Tibial artery (tissue), 4 donors: Measurements from ENCODE around the gene AHCYL2.

Source experiments
- DNase-seq, 2 donors: peaks; one replicate each; pipeline ENCODE4 v3.0.0-alpha.2; 2019
- H3K27ac ChIP-seq, 2 donors: fragments of 200-600 bp; sonication (generic) in 1 of 2; 1 replicate in 1 of 2; 2 replicates in 1 of 2; pipeline ENCODE4 v1.5.1; 2018 to 2019; ENCODE audit warnings: mild to moderate bottlenecking in 1 of 2
- H3K27me3 ChIP-seq, 2 donors: fragments of 200-600 bp; sonication (generic) in 1 of 2; one replicate each; pipeline versions ENCODE4 v1.5.1 to v1.6.0; 2016 to 2019
- H3K36me3 ChIP-seq, 3 donors: fragments of 200-600 bp; sonication (generic) in 2 of 3; one replicate each; pipeline ENCODE4 v1.5.1; 2016 to 2019; ENCODE audit warnings: mild to moderate bottlenecking in 2 of 3
- H3K4me1 ChIP-seq, 4 donors: fragments of 200-600 bp; sonication (generic) in 2 of 4; 1 replicate in 3 of 4; 2 replicates in 1 of 4; pipeline ENCODE4 v1.5.1; 2016 to 2019
- H3K4me3 ChIP-seq, 2 donors: fragments of 200-600 bp; sonication (generic) in 1 of 2; 1 replicate in 1 of 2; 2 replicates in 1 of 2; pipeline ENCODE4 v1.5.1; 2018 to 2019; ENCODE audit warnings: mild to moderate bottlenecking in 2 of 2
- H3K9me3 ChIP-seq, 3 donors: fragments of 200-600 bp; sonication (generic) in 1 of 3; one replicate each; pipeline ENCODE4 v1.5.1; 2016 to 2019
- CTCF ChIP-seq, 2 experiments: fragments of 200-600 bp in 1 of 2; fragments of 450-650 bp in 1 of 2; IDR thresholded peaks; one replicate each; pipeline ENCODE4 v1.5.1; 2017 to 2019; ENCODE audit warnings: antibody characterized with exemption in 2 of 2, mild to moderate bottlenecking in 1 of 2, moderate library complexity in 1 of 2
- intact Hi-C: fragments of 100-400 bp; cut with DNase I; formaldehyde crosslinking; loops from one replicate; pipeline ENCODE4 v1.15.0; 2023; ENCODE audit warnings: low total_unique reads

AHCYL2 gene

GRCh38 chr7:129227646-129228578, 3.1 kb downstream of the AHCYL2 start:
- Histone ChIP-seq H3K9me3 (no peaks in the 10 kb centered on the region), H3K27ac (no peak overlapping the region), H3K4me3 (no peak overlapping the region), H3K36me3 (no peaks in the 10 kb centered on the region), H3K27me3 (no peaks in the 10 kb centered on the region), H3K4me1 (peaks cover 0 to 15% (median 3%) of the 10 kb centered on the region in 4 donors)
- no peak for TF ChIP-seq CTCF (IDR thresholded peaks at IDR 0.05)
- intact Hi-C loops: loop anchor here (10.0 kb wide), 1 partner anchor 47 kb away; no protein-coding TSS in a partner anchor
- DNase-seq: no peak

- DNase-seq: no peak
- Histone ChIP-seq H3K4me1 (peaks cover 0 to 15% (median 3%) of the 10 kb centered on the region in 4 donors), H3K27me3 (no peaks in the 10 kb centered on the region), H3K27ac (no peak overlapping the region), H3K36me3 (no peaks in the 10 kb centered on the region), H3K9me3 (no peaks in the 10 kb centered on the region), H3K4me3 (no peak overlapping the region)
- intact Hi-C loops: loop anchor here (10.0 kb wide), 1 partner anchor 46 kb away; no protein-coding TSS in a partner anchor
- no peak for TF ChIP-seq CTCF (IDR thresholded peaks at IDR 0.05)
Measured at GRCh38 chr7:129228633-129229032, 3.8 kb downstream of the AHCYL2 start.

- H3K27me3 ChIP-seq: no peaks in the 10 kb centered on the region
- H3K27ac ChIP-seq: no peak overlapping the region
- intact Hi-C loops: no loop called here
- H3K4me1 ChIP-seq: peaks cover 0 to under 1% (median 0%) of the 10 kb centered on the region in 4 donors
- no peak overlapping the region for H3K4me3 ChIP-seq
- no peak for DNase-seq
- no peak for TF ChIP-seq CTCF (IDR thresholded peaks at IDR 0.05)
- no peaks in the 10 kb centered on the region for H3K9me3 ChIP-seq
- H3K36me3 ChIP-seq: no peaks in the 10 kb centered on the region
Measured at GRCh38 chr7:129231666-129232065, 6.8 kb downstream of the AHCYL2 start.

- DNase-seq: peak in 1 of 2 donors; percentile 35
- TF ChIP-seq CTCF (IDR thresholded peaks at IDR 0.05): no peak
- Histone ChIP-seq H3K9me3 (no peaks in the 10 kb centered on the region), H3K36me3 (no peaks in the 10 kb centered on the region), H3K27ac (no peak overlapping the region), H3K4me1 (no peaks in the 10 kb centered on the region), H3K27me3 (no peaks in the 10 kb centered on the region), H3K4me3 (no peak overlapping the region)
- intact Hi-C loops: no loop called here
Measured at GRCh38 chr7:129238546-129238945, 13.7 kb downstream of the AHCYL2 start.

GRCh38 chr7:129240119-129240820, 15.4 kb downstream of the AHCYL2 start:
- intact Hi-C loops: no loop called here
- Histone ChIP-seq H3K4me3 (no peak overlapping the region), H3K4me1 (no peaks in the 10 kb centered on the region), H3K9me3 (no peaks in the 10 kb centered on the region), H3K27me3 (no peaks in the 10 kb centered on the region), H3K27ac (no peak overlapping the region), H3K36me3 (no peaks in the 10 kb centered on the region)
- no peak for TF ChIP-seq CTCF (IDR thresholded peaks at IDR 0.05)
- no peak for DNase-seq
